HL-60 (cell line): ENCODE results near the gene C4orf36.

Experiments used
- DNase-seq, 2 experiments: peaks; one replicate each; pipeline ENCODE4 v3.0.0-alpha.2; 2010 to 2020; ENCODE audit warnings: low read depth in 1 of 2, low spot score in 1 of 2
- H3K27ac ChIP-seq: fragments of 250-450 bp; sonication (Bioruptor Pico); replicated peaks from 2 replicates; pipeline ENCODE4 v1.5.1; 2020; ENCODE audit warnings: mild to moderate bottlenecking, moderate library complexity
- H3K27me3 ChIP-seq: fragments of 250-450 bp; sonication (Bioruptor Pico); 2 replicates; pipeline ENCODE4 v1.5.1; 2021; ENCODE audit warnings: mild to moderate bottlenecking, moderate library complexity; ENCODE audit not compliant: insufficient read depth, poor library complexity, severe bottlenecking
- H3K4me3 ChIP-seq: replicated peaks from 2 replicates; pipeline ENCODE4 v1.5.1; 2011; ENCODE audit warnings: mild to moderate bottlenecking, control low read depth, low read length; ENCODE audit not compliant: insufficient read depth
- GABPA ChIP-seq: IDR thresholded peaks from 2 replicates; pipeline ENCODE4 v1.6.1; 2012; ENCODE audit warnings: low read depth
- POLR2AphosphoS5 ChIP-seq: IDR thresholded peaks from 2 replicates; pipeline ENCODE4 v1.6.1; 2012; ENCODE audit warnings: low read depth
- SPI1 ChIP-seq: IDR thresholded peaks from 2 replicates; pipeline ENCODE4 v1.6.1; 2012; ENCODE audit warnings: low read depth, mild to moderate bottlenecking, borderline replicate concordance
- TF ChIP-seq, protein P1 (sequence below): IDR thresholded peaks from one replicate; pipeline ENCODE4 v1.5.1; 2011; ENCODE audit warnings: low read length, control low read depth, inconsistent platforms; ENCODE audit not compliant: insufficient read depth
- TF ChIP-seq, protein P2 (sequence below): IDR thresholded peaks from 2 replicates; pipeline ENCODE4 v1.6.1; 2012; ENCODE audit warnings: low read depth; ENCODE audit not compliant: insufficient replicate concordance

The C4orf36 gene

DNA sequence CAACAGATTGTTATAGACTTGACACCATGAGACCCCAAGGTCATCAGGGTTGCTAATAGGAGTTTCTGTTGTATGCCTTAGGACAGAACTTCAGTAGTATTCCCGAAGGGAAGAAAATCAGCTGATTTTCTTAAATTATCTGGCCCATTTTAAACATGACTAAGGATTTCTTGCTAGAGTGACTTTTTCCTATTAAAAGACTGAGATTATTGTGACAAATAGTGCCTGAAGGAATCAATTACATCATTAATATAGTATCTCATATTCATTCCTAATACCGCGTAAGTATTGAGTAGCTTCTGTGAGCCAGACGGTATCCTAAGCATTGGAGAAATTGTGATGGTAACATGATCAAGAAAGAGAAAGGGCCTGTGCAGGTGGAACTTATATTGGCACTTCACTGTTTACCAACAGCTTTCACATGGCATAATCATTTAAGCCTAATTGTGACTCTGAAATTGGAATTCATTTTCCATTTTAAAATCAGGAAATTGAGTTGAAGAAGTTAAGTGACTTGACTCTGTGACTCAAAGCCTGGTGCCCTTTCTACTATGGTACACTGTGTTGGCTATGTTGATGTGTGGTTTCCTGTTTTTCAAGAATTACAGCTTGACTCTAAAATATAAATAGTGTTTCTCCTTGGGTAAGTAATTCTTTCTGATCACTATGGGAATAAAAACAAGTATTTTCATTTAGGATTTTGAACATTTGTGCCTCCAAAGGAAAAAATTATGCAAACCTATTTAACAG lies 46.7 kb upstream of the C4orf36 start:
- H3K27me3 ChIP-seq = no peaks in the 10 kb centered on the region
- DNase-seq = peak in 1 of 2 experiments; percentile 36
- TF ChIP-seq POLR2AphosphoS5 (no peak; the same call in 1 of the 2 replicates), SPI1 (peak; percentile 56; the same call in 1 of the 2 replicates)
- TF ChIP-seq, protein P1, sequence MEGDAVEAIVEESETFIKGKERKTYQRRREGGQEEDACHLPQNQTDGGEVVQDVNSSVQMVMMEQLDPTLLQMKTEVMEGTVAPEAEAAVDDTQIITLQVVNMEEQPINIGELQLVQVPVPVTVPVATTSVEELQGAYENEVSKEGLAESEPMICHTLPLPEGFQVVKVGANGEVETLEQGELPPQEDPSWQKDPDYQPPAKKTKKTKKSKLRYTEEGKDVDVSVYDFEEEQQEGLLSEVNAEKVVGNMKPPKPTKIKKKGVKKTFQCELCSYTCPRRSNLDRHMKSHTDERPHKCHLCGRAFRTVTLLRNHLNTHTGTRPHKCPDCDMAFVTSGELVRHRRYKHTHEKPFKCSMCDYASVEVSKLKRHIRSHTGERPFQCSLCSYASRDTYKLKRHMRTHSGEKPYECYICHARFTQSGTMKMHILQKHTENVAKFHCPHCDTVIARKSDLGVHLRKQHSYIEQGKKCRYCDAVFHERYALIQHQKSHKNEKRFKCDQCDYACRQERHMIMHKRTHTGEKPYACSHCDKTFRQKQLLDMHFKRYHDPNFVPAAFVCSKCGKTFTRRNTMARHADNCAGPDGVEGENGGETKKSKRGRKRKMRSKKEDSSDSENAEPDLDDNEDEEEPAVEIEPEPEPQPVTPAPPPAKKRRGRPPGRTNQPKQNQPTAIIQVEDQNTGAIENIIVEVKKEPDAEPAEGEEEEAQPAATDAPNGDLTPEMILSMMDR = no peak
- H3K27ac ChIP-seq = peak overlapping the region; percentile 33
- no peak overlapping the region for H3K4me3 ChIP-seq

DNA sequence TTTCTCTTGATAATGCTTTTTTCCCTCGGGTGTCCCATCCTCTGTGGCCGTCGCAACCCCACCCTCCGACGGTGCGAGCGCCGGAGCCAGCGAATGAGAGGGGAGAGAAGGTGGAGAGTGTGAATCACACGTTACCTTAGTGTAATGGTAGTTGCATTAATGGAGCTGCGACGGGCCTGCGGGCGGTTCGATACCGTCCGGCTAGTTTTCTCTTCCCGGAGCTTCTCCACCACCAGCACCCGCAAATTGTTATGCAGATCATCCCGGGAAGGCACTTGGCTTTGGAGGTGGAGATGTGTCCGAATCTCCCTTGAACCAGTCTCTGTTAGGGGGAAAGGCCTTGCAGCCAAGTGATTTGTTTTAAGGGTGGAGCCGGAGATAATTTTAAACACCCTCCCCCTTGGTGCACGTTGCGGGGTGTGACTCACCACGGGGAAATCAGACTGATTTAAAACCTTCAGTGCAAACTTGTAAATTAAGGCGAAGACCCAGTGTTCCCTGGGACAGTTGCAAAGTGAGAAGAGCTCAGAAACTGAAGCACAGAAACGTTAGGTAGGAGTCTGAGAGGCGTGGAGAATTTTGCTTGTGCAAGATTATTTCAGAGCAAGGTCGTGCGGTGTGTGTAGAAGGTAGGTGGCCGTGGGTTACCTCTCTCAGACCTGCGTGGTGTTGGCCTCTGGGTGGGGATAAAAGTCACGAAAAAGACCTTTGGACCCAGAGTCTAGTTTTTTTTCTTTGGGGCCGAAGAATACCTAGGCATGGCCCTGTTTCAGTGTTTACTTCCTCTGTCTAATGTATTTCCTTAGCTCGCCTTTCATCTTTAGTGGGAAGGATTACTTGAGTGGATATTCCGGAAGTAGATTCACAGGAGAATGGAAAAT lies 43.9 kb upstream of the C4orf36 start:
- H3K4me3 ChIP-seq = peak overlapping the region; percentile 92
- DNase-seq = peak; percentile 56 to 78
- H3K27me3 ChIP-seq = no peaks in the 10 kb centered on the region
- peak overlapping the region; percentile 94 for H3K27ac ChIP-seq
- TF ChIP-seq, protein P1 = no peak
- TF ChIP-seq GABPA = no peak
- peak; percentile 28; the same call in 1 of the 2 replicates for TF ChIP-seq SPI1
- peak; percentile 32; the same call in 1 of the 2 replicates for TF ChIP-seq POLR2AphosphoS5
- TF ChIP-seq, protein P2, sequence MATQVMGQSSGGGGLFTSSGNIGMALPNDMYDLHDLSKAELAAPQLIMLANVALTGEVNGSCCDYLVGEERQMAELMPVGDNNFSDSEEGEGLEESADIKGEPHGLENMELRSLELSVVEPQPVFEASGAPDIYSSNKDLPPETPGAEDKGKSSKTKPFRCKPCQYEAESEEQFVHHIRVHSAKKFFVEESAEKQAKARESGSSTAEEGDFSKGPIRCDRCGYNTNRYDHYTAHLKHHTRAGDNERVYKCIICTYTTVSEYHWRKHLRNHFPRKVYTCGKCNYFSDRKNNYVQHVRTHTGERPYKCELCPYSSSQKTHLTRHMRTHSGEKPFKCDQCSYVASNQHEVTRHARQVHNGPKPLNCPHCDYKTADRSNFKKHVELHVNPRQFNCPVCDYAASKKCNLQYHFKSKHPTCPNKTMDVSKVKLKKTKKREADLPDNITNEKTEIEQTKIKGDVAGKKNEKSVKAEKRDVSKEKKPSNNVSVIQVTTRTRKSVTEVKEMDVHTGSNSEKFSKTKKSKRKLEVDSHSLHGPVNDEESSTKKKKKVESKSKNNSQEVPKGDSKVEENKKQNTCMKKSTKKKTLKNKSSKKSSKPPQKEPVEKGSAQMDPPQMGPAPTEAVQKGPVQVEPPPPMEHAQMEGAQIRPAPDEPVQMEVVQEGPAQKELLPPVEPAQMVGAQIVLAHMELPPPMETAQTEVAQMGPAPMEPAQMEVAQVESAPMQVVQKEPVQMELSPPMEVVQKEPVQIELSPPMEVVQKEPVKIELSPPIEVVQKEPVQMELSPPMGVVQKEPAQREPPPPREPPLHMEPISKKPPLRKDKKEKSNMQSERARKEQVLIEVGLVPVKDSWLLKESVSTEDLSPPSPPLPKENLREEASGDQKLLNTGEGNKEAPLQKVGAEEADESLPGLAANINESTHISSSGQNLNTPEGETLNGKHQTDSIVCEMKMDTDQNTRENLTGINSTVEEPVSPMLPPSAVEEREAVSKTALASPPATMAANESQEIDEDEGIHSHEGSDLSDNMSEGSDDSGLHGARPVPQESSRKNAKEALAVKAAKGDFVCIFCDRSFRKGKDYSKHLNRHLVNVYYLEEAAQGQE = no peak

- no peak for DNase-seq
- TF ChIP-seq GABPA (no peak), POLR2AphosphoS5 (no peak), SPI1 (no peak)
- TF ChIP-seq, protein P2 = no peak
- TF ChIP-seq, protein P1 = no peak
- Histone ChIP-seq H3K27me3 (no peaks in the 10 kb centered on the region), H3K27ac (peak overlapping the region; percentile 94), H3K4me3 (peak overlapping the region; percentile 92)
Measured at GRCh38 chr4:86935566-86935852, 43.3 kb upstream of the C4orf36 start.
